IPS-18a (cell line): Measurements from ENCODE around the gene CTNNBL1.

Source experiments
- H3K27ac ChIP-seq: one replicate; pipeline ENCODE4 v1.5.1; 2013; ENCODE audit warnings: low read length
- H3K27me3 ChIP-seq: one replicate; pipeline ENCODE4 v1.6.1; 2013; ENCODE audit warnings: mild to moderate bottlenecking, low read length; ENCODE audit not compliant: control insufficient read depth, insufficient read depth
- H3K36me3 ChIP-seq: one replicate; pipeline ENCODE4 v1.6.1; 2013; ENCODE audit warnings: low read depth, low read length; ENCODE audit not compliant: control insufficient read depth
- H3K4me1 ChIP-seq: one replicate; pipeline ENCODE4 v1.6.1; 2013; ENCODE audit warnings: low read depth, low read length; ENCODE audit not compliant: control insufficient read depth
- H3K4me3 ChIP-seq: one replicate; pipeline ENCODE4 v1.5.1; 2013; ENCODE audit warnings: low read length
- H3K9ac ChIP-seq: one replicate; pipeline ENCODE4 v1.6.1; 2013; ENCODE audit warnings: mild to moderate bottlenecking, low read length, moderate library complexity
- H3K9me3 ChIP-seq: one replicate; pipeline ENCODE4 v1.6.1; 2013; ENCODE audit warnings: low read depth, low read length; ENCODE audit not compliant: control insufficient read depth

Gene CTNNBL1

GRCh38 chr20:37869334-37869861 is 175.6 kb downstream of the CTNNBL1 start:
- Histone ChIP-seq H3K9me3 (no peaks in the 10 kb centered on the region), H3K27me3 (no peaks in the 10 kb centered on the region), H3K4me3 (no peak overlapping the region), H3K36me3 (peaks cover 6% of the 10 kb centered on the region), H3K4me1 (peaks cover 17% of the 10 kb centered on the region), H3K27ac (no peak overlapping the region), H3K9ac (no peak overlapping the region)

DNA sequence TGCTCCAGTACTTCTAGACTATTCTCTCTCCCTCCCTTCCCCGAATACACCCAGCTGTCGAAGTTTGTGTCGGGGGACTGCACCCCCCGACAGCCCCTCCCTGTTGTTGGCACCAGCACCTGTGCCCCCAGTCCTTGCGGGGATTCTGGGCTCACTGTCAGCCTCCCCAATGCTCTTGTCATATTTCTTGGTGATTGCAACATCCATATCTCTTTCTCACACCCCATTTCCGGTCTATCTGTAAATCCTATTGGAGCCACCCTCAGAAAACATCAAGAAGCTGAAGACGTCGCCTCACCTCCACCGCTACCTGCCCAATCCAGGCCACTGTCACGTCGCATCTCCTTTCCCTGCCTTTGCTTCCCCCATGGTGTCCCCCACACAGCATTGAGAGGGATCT is 176.5 kb downstream of the CTNNBL1 start:
- Histone ChIP-seq H3K9ac (no peak overlapping the region), H3K4me1 (peaks cover 17% of the 10 kb centered on the region), H3K4me3 (no peak overlapping the region), H3K27me3 (no peaks in the 10 kb centered on the region), H3K9me3 (no peaks in the 10 kb centered on the region), H3K36me3 (peaks cover 6% of the 10 kb centered on the region), H3K27ac (no peak overlapping the region)

DNA sequence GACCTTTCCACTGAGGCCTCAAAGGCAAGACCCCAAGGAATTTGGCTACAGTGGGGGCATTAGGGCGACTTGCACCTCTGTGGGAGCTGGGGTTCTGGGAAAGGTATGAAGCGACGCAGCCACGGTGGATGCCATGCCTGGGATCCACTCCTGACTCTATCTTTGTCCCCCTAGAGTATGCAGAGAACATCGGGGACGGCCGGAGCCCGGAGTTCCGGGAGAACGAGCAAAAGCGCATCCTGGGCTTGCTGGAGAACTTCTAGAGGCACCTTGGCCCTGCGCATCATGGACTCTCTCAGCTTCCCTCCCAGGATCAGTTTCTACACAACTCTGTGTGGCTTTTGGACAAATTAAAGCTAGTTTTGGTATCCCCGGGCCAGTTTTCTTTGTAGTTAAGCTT is 177.9 kb downstream of the CTNNBL1 start:
- no peak overlapping the region for H3K9ac ChIP-seq
- H3K36me3 ChIP-seq: peaks cover 6% of the 10 kb centered on the region
- H3K4me1 ChIP-seq: peaks cover 17% of the 10 kb centered on the region
- H3K9me3 ChIP-seq: no peaks in the 10 kb centered on the region
- H3K4me3 ChIP-seq: no peak overlapping the region
- no peak overlapping the region for H3K27ac ChIP-seq
- H3K27me3 ChIP-seq: no peaks in the 10 kb centered on the region

DNA sequence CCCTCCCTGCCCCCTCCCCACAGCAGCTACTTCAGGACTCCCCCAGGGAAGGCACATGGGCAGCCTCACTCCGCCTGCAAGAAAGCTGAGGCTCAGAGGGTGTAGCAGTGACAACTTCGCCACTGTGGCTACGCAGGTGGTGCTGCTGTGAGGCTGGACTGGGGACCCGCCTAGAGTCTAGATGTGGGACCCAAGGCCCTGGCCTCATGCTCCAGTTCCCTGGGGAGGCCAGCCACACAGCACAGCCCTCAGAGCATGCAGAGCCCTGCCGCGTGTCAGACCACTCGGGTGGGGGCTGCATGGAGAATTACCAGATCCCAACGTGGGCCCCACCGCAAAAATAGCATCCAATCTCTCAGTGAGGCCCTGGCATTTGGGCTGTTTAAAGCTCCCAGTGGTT is 178.3 kb downstream of the CTNNBL1 start:
- Histone ChIP-seq H3K4me1 (peaks cover 17% of the 10 kb centered on the region), H3K27me3 (no peaks in the 10 kb centered on the region), H3K9me3 (no peaks in the 10 kb centered on the region), H3K36me3 (peaks cover 6% of the 10 kb centered on the region), H3K27ac (no peak overlapping the region), H3K4me3 (no peak overlapping the region), H3K9ac (no peak overlapping the region)

- H3K27ac ChIP-seq: no peak overlapping the region
- peaks cover 6% of the 10 kb centered on the region for H3K36me3 ChIP-seq
- H3K27me3 ChIP-seq: no peaks in the 10 kb centered on the region
- H3K9me3 ChIP-seq: no peaks in the 10 kb centered on the region
- no peak overlapping the region for H3K9ac ChIP-seq
- no peak overlapping the region for H3K4me3 ChIP-seq
- peaks cover 11% of the 10 kb centered on the region for H3K4me1 ChIP-seq
These were observed 180.1 kb downstream of the CTNNBL1 start for GRCh38 chr20:37873884-37874283.

- Histone ChIP-seq H3K4me3 (no peak overlapping the region), H3K27ac (no peak overlapping the region), H3K36me3 (peaks cover 6% of the 10 kb centered on the region), H3K27me3 (no peaks in the 10 kb centered on the region), H3K9ac (no peak overlapping the region), H3K9me3 (no peaks in the 10 kb centered on the region), H3K4me1 (no peaks in the 10 kb centered on the region)
These were observed 181.8 kb downstream of the CTNNBL1 start for GRCh38 chr20:37875460-37876175.

- no peak overlapping the region for H3K4me3 ChIP-seq
- no peaks in the 10 kb centered on the region for H3K27me3 ChIP-seq
- H3K27ac ChIP-seq: no peak overlapping the region
- no peak overlapping the region for H3K9ac ChIP-seq
- H3K4me1 ChIP-seq: no peaks in the 10 kb centered on the region
- peaks cover 6% of the 10 kb centered on the region for H3K36me3 ChIP-seq
- H3K9me3 ChIP-seq: no peaks in the 10 kb centered on the region
These were observed 183.0 kb downstream of the CTNNBL1 start for GRCh38 chr20:37876863-37877262.

DNA sequence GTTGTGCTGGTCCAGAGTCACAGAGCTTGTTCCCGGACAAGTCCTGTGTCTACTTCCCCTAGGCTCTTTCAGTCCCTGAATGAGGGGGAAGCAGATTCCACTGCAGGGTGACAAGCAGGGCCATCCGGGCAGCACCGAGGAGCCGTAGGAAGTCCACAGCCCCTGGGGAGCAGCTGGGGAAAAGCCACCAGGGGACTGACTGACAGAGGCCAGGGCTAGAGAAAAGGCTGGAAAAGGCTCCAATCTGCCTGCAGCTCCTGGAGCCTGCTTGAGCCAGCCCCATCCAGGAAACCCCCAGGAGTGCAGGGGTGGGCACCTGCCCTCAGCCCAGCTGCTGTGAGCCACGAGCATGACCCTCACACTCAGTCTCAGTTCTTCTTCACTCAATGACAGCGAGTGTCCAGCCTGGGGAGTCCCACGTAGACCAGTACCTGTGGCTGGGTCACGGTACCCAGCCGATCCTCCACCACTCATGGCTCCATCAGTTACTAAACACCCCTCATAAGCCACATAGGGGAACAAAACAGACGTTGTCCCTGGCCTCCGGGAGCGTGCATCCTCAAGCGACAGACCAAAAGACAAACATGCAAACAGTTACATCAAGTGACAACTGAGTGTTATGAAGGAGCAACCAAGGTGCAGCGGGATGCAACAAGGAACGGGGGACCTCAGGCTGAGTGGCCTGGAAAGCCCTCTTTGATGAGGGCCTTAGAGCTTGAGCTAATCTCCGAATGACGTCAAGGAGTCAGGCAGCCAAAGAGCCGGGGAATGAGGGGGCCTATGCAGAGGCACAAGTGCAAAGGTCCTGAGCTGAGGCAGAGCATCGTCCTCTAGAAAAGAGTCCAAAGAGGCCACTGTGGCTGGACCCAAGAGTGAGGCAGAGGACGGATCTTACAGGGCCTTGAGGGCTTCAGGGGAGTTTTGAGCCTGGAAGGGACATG is 184.3 kb downstream of the CTNNBL1 start:
- Histone ChIP-seq H3K4me1 (no peaks in the 10 kb centered on the region), H3K9me3 (no peaks in the 10 kb centered on the region), H3K27ac (no peak overlapping the region), H3K36me3 (peaks cover 6% of the 10 kb centered on the region), H3K4me3 (no peak overlapping the region), H3K27me3 (no peaks in the 10 kb centered on the region), H3K9ac (no peak overlapping the region)

GRCh38 chr20:37878835-37879599 is 185.2 kb downstream of the CTNNBL1 start:
- Histone ChIP-seq H3K27me3 (no peaks in the 10 kb centered on the region), H3K4me3 (no peak overlapping the region), H3K4me1 (no peaks in the 10 kb centered on the region), H3K36me3 (peaks cover 2% of the 10 kb centered on the region), H3K9ac (no peak overlapping the region), H3K27ac (no peak overlapping the region), H3K9me3 (no peaks in the 10 kb centered on the region)

GRCh38 chr20:37879843-37880242 is 186.0 kb downstream of the CTNNBL1 start:
- H3K9ac ChIP-seq: no peak overlapping the region
- H3K27ac ChIP-seq: no peak overlapping the region
- H3K36me3 ChIP-seq: no peaks in the 10 kb centered on the region
- H3K27me3 ChIP-seq: no peaks in the 10 kb centered on the region
- H3K4me1 ChIP-seq: no peaks in the 10 kb centered on the region
- H3K9me3 ChIP-seq: no peaks in the 10 kb centered on the region
- H3K4me3 ChIP-seq: no peak overlapping the region
